H7 (cell line): ENCODE results near the gene PSG1. TPM values are rescaled to one million over a fixed set of nuclear protein-coding genes. Genes with fewer than 3 reads are reported as not detected.
"Not testable (repeated sequence)": the region's sequence is repeated elsewhere in the genome, so short reads cannot be mapped to it uniquely, and the experiment has no call there.

Experiments
- DNase-seq: peaks from one replicate; pipeline ENCODE4 v3.0.0; 2012
- H3K27me3 ChIP-seq: 2 replicates; pipeline ENCODE4 v1.6.0; 2011; ENCODE audit warnings: mild to moderate bottlenecking, low read length; ENCODE audit not compliant: control insufficient read depth, insufficient read depth
- H3K36me3 ChIP-seq: replicated peaks from 2 replicates; pipeline ENCODE4 v1.5.1; 2011; ENCODE audit warnings: low read length; ENCODE audit not compliant: control insufficient read depth, insufficient read depth
- H3K4me3 ChIP-seq: 2 replicates; pipeline ENCODE4 v1.5.1; 2011; ENCODE audit warnings: low read depth, mild to moderate bottlenecking, control low read depth, low read length, moderate library complexity; ENCODE audit not compliant: insufficient read depth
- total RNA-seq: library from RNA; depleted of rRNA; stranded (reverse); fragments of >200 nt; shearing (Covaris generic); gene quantifications from 2 replicates; pipeline ENCODE4 v1.2.3, GENCODE V29; 2014

The PSG1 gene
- total RNA-seq, 1 experiment from 2014 or later = not detected

DNA sequence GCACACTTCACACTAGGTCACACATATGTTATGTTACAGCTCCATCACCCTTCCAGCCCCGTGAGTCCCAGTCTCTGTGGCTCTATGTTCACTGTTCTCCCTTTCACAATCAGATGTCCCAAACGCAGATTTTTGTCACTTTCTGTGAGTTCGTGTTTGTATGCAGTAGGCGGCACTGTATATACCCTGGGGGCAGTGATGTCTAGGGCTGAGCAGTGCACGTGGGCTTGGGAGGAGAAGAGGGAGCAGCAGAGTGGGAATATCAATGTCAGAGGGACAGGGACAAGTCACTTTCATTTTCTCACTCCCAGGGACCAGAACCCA is 22.0 kb downstream of the PSG1 start:
- DNase-seq = no peak
- no peaks in the 10 kb centered on the region for H3K36me3 ChIP-seq
- no peak overlapping the region for H3K4me3 ChIP-seq
- H3K27me3 ChIP-seq = no peaks in the 10 kb centered on the region

DNA sequence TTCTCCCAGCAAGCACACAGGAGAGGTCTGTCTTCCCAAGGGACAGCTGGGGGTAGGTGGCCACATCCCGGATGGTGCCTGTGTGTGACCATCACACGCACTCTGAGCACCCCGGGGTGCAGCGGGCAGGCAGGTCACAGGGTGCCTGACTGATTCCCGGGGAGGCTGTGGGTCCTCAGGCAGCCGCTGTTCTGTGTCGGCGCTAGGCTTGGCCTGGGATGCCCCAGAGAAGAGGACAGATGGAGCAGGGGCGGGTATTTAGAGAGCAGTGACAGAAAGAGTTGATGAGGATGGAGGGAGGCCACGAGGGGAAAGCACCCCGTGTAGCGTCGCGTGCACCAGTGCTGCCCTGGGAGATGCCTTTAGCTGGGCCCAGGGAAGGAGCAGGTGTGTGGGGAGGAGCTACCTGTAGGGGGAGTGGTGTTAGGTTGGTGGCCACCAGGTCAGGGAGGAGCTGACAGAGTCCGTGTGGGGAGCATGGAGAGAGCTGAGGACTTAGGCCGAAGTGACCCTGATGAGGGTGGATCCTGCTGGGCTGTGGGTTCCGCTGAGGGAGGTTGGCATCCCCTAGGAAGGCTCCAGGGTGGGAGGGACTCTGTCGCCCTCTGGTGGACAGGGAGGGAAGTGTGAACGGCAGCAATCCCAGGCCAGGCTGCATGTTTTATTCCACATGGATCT is 22.5 kb downstream of the PSG1 start:
- not testable (repeated sequence) for H3K36me3 ChIP-seq, H3K4me3 ChIP-seq, H3K27me3 ChIP-seq
- DNase-seq = peak; percentile 2

DNA sequence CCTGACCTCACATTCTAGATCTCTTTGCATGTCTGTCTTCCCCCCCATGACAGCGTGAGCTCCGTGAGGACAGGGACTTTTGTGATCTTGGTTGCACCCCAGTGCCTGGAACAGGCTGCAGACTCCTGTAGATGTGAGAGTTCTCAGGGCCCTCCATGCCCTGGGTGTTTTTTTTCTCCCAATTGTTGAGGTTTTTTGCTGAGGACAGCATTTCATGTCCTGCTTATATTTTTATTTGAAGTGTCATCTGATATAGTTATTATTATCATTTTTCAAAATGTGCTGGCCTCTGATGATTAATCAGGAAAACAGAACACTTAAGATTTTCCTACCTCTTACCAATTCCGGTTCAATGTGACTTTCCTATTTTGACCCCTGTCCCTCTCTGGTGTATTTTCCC is 24.8 kb downstream of the PSG1 start:
- DNase-seq, H3K36me3 ChIP-seq, H3K27me3 ChIP-seq, H3K4me3 ChIP-seq: not testable (repeated sequence)

DNA sequence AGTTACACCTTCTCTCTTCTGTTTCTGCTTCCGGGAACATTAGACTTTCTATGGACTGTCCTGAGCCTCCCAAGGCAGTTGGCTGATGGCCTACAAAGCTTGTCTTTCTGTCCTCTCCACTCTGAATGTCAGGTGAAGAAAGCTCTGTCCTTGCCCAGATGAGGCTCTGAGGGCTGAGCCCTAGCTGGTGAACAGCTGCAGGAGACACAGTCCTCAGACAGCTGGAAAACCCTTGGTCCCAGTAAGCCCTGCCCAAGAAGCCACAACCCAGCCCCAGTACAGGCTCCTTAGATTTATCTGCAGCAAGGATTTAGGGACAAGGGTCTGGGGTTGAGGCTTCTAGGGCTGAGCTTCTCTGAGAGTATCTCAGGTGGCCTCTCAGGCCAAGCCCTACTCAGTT is 26.3 kb downstream of the PSG1 start:
- H3K4me3 ChIP-seq, H3K36me3 ChIP-seq, H3K27me3 ChIP-seq, DNase-seq: not testable (repeated sequence)

DNA sequence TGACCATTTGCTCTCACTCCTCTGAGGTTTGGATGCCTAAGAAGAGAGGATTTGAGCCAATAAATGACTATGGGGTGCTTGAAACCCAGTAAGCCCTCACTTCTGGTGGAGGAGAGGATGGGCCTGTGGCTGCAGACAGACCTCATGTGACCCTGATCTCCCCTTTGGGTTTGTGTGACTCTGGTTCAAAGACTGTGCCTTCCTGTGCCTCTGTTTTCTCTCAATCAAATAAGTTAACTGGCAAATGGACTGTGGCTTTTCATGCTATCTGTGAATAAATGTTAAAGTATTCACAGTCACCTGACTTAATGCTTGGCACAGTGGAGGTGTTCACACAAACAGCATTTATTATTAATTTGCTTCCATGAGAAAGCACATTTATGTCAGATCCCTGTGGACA is 26.7 kb downstream of the PSG1 start:
- not testable (repeated sequence) for DNase-seq, H3K27me3 ChIP-seq

DNA sequence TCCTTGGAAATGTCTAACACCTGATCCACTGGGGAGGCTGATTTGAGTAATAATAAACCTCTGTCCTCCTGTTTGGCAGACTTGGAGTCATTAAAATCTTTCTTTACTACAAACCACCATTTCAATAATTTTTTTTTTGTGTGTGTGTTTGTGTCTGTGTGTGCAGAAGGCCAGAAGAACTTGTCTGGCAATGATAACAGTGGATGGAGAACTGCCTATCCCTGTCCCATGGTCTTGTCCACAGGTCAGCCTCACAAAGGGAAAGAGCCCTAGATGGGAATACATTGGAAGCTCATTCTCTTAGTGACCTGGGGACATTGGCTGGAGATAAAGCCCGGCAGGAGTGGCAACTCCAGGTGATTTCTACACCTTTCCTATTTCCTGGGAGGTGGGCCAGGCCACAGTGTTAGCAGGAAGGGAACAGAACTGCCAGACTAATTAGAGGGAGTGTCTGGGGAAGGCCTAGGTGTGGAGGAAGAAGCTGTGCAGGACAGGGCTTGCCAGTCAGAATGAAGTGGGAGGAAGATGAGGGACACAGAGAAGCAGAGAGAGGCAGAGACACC is 27.7 kb downstream of the PSG1 start:
- not testable (repeated sequence) for DNase-seq, H3K36me3 ChIP-seq, H3K4me3 ChIP-seq, H3K27me3 ChIP-seq

More for the DNA sequence above, 26.7 kb downstream of the PSG1 start:
- not testable (repeated sequence) for H3K4me3 ChIP-seq, H3K36me3 ChIP-seq

DNA sequence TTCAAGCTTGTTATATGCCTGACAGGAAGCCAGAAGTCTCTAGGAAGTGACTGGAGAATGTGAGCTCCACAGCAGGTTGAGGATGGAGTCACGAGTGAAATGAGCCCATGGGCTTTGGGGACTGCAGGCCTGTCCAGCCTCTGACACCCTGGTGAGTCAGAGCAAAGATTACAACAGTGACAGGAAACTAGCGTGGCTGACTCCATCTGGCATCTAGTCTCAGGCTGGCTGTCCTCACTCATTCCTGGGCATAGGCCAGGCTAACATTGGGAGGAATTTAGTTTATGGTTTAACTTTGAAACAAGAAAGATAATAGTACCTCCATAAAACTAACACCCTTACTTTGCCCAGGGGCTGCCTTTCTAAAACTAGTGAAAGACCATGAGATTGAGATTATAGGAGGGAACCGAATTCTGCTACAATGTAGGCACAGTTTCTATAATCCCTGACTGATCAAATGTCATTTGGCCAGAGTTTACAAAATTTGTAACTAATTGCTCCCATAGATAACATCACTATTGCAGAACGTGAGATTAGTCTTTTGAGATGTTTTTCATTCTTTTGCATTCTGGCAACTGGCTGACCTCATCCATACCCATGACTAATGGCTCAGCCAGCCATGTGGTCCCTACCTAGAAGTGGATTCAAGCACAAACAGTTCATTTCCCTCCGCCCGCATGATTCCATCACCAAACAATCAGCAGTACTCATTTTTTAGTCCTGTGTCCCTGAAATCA is 28.4 kb downstream of the PSG1 start:
- no peaks in the 10 kb centered on the region for H3K27me3 ChIP-seq
- no peaks in the 10 kb centered on the region for H3K36me3 ChIP-seq
- no peak for DNase-seq
- H3K4me3 ChIP-seq = no peak overlapping the region

DNA sequence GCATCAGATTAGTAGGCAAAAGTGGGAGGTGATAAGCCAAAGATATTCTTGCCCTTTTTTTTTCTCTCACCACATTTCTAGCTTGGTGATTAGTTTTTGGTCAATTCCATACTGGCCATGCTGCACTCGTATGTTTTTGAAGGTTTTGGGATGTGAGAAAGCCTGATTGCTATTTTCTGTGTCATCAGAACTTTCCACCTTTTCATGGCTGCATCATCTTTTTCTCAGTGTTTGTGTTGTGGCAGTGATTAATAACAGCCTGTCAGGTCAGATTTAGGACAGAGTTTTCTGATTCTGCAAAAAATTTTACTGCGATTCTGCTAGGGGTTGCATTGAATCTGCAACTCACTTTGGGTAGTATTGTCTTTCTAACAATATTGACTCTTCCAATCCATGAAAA is 32.9 kb downstream of the PSG1 start:
- Histone ChIP-seq H3K27me3 (no peaks in the 10 kb centered on the region), H3K36me3 (no peaks in the 10 kb centered on the region), H3K4me3 (no peak overlapping the region)
- DNase-seq = no peak

DNA sequence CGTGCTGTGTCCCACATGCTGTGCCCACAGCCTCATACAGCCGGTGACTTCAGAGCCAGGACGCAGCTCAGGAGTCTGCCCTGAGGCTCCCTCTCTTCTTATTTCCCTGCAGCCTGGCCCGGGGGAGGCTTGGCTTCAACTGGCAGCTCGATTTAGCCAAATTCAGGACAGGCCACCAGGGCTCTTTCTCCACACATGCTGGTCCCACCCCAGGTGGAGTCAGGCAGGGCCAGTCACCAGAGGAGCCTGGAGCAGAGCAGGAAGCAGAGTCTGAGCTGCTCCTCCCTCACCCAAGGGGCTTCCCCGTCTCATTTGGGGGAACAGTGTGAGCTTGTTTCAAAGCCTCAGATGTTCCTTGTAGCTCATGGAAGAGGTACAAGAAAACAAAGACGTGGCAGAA is 35.9 kb downstream of the PSG1 start:
- H3K4me3 ChIP-seq, DNase-seq, H3K27me3 ChIP-seq, H3K36me3 ChIP-seq: not testable (repeated sequence)

DNA sequence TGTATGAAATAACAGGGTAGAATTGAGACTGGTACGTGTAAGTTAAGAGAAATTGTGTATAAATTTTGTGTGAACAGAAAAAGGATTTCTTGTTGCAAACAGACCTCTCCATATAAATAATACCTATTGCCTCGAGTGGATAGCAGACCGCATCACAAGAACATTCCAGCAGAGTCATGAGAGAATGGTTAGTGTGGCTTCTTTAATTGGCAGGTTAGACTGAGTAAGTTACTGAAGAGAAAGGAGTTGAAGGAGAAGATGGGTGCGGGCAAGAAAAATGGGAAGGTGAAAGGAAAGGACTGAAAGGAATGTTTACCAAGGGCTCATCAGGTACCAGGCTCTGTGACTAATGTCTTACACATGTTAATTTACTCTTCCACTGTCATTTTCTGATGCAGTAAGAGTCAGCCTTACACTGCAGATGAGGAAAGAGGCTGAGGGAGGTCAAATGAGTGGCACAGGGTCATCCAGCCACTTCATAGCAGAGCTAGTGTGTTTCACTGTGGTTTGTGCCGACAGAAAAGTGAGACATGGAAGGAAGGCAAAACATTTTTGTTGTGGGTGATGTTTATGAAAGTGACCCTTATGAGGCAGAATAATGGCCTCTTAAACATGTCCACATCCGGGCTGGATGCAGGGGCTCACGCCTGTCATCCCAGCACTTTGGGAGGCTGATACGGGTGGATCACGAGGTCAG is 46.6 kb downstream of the PSG1 start:
- DNase-seq, H3K36me3 ChIP-seq, H3K4me3 ChIP-seq, H3K27me3 ChIP-seq: not testable (repeated sequence)

DNA sequence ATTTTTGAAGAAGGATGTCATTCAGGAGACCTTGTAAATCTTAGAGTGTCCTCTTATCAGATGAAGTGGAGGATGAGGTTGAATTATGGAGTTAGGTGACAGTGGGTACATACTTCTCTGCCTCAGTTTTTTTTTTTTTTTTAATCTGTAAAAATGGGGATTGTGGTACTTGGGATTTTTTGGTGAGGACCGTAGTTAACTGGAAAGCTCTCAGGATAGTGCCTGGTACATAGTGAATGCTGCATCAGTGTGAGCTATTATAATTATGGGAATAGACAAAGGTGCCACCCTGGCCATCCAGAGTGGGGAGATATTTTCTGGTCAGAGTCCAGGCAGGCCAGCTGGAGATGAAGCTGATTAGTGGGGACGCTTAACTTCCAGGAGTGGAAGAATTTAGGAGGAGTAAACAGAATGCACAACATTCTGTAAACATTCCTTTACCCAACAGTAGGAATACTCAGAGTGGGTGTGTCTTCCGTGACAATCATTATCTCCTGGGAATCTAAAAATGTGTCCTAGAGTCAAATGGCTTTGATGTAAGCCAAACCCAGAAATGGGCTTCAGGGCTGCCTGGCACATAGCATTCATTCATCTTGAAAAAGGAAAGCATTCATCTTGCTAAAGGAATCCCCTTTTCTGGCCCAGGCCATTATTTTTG is 47.4 kb downstream of the PSG1 start:
- not testable (repeated sequence) for DNase-seq, H3K27me3 ChIP-seq, H3K36me3 ChIP-seq, H3K4me3 ChIP-seq

DNA sequence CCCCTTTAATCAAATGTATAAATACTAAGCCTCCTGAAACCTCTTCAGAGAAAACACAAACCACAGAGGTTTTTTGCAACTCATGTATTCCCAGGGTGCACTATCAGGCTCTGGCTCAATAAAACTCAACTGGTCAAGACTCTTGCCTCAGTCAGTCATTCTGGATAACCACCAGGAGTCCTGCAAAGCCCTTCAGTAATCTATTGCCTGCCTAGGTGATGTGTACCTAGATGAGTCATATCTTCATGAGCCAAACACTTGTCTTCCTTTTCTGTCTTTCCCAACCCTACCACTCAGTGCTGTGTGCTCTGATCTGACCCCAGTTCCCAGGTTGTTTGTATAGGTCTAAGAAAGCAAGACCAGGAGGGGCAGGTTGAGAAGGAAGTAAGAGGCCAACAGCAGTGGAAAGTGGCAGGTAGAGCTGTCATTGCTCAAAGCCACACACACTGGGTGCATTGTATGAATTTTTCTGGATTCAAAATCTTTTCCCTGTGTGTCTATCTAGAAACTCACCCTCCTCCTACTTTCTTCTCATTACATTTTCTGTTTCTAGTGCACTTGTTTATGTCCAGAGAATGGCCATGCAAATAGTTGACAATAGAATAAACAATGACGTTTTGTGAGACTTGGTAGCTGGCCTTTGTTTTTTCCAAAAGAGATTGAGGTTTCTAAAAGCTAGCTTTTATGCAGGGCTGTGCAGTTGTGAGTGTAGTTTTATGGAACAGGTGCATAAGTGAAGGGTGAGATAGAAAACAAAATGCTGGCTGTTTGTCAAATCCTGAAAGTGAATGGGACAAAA is 48.1 kb downstream of the PSG1 start:
- DNase-seq = no peak
- no peaks in the 10 kb centered on the region for H3K36me3 ChIP-seq

DNA sequence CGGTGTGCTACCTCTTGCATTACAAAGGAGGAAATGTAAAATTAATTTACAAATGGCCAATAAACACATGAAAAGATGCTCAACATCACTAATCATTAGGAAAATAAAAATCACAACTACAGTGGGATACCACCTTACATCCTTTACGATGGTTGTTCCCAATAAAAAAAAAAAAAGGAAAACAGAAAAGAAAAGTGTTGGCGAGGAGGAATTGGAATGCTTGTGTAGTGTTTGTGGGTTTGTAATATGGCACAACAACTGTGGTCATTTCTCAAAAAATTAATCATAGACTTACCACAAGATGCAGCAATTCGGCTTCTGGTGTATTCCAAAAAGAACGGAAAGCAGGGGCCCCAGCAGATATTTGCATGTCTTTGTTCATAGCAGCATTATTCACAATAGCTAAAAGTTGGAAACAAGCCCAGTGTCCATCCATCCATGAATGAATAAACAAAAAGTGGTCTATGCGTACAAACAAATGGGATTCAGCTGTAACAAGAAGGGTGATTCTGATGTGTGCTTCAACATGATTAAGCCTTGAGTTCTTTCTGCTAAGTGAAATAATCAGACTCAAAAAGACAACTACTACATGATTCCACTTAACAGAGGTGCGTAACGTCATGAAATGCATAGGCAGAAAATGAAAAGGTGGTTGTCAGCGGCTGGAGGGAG is 58.1 kb downstream of the PSG1 start:
- H3K36me3 ChIP-seq, DNase-seq, H3K27me3 ChIP-seq: not testable (repeated sequence)

More for the DNA sequence above, 48.1 kb downstream of the PSG1 start:
- H3K4me3 ChIP-seq = no peak overlapping the region
- no peaks in the 10 kb centered on the region for H3K27me3 ChIP-seq

More for the DNA sequence above, 58.1 kb downstream of the PSG1 start:
- not testable (repeated sequence) for H3K4me3 ChIP-seq
